Astrocyte (in vitro differentiated cells and primary cell): ENCODE results near the gene GSS. TPM values are rescaled to one million over a fixed set of nuclear protein-coding genes. Genes with fewer than 3 reads are reported as not detected.

ENCODE experiments used
- DNase-seq: peaks from one replicate; pipeline ENCODE4 v3.0.0-alpha.2; 2010; ENCODE audit warnings: low read depth
- FAIRE-seq: peaks from 2 replicates; lab custom pipeline; 2011; peaks lifted over from hg19 to GRCh38; lab: Jason Lieb, UNC
- H2AFZ ChIP-seq: 2 replicates; pipeline ENCODE4 v1.6.0; 2012; ENCODE audit warnings: low read depth, low read length, inconsistent platforms
- H3K27ac ChIP-seq: 2 replicates; pipeline ENCODE4 v1.5.1; 2011; ENCODE audit warnings: low read depth, low read length, inconsistent platforms
- H3K27me3 ChIP-seq: 2 replicates; pipeline ENCODE4 v1.6.0; 2011; ENCODE audit warnings: low read length, inconsistent platforms; ENCODE audit not compliant: insufficient read depth
- H3K36me3 ChIP-seq: 2 replicates; pipeline ENCODE4 v1.5.1; 2011; ENCODE audit warnings: low read length, inconsistent platforms; ENCODE audit not compliant: insufficient read depth
- H3K4me1 ChIP-seq: 2 replicates; pipeline ENCODE4 v1.5.1; 2011; ENCODE audit warnings: low read length, inconsistent platforms; ENCODE audit not compliant: insufficient read depth
- H3K4me2 ChIP-seq: 2 replicates; pipeline ENCODE4 v1.6.0; 2012; ENCODE audit warnings: low read length, inconsistent platforms
- H3K4me3 ChIP-seq: 2 replicates; pipeline ENCODE4 v1.5.1; 2011; ENCODE audit warnings: low read depth, mild to moderate bottlenecking, low read length, inconsistent platforms; ENCODE audit not compliant: insufficient read depth
- H3K79me2 ChIP-seq: 2 replicates; pipeline ENCODE4 v1.6.0; 2012; ENCODE audit warnings: mild to moderate bottlenecking, low read length, inconsistent platforms; ENCODE audit not compliant: insufficient read depth
- H3K9ac ChIP-seq: 2 replicates; pipeline ENCODE4 v1.6.0; 2012; ENCODE audit warnings: mild to moderate bottlenecking, low read length, inconsistent platforms
- H3K9me3 ChIP-seq: 2 replicates; pipeline ENCODE4 v1.5.1; 2012; ENCODE audit warnings: low read depth, mild to moderate bottlenecking, low read length, inconsistent platforms; ENCODE audit not compliant: insufficient read depth
- H4K20me1 ChIP-seq: 2 replicates; pipeline ENCODE4 v1.6.0; 2012; ENCODE audit warnings: low read length, inconsistent platforms; ENCODE audit not compliant: insufficient read depth
- H3K27ac Mint-ChIP-seq: one replicate; pipeline ENCODE4 v1.8.0; 2021; ENCODE audit warnings: mild to moderate bottlenecking, mixed read lengths; ENCODE audit not compliant: unreplicated experiment
- H3K27me3 Mint-ChIP-seq: one replicate; pipeline ENCODE4 v1.8.0; 2021; ENCODE audit warnings: low read depth, mixed read lengths; ENCODE audit not compliant: unreplicated experiment
- H3K36me3 Mint-ChIP-seq: one replicate; pipeline ENCODE4 v1.8.0; 2021; ENCODE audit warnings: low read depth, mixed read lengths; ENCODE audit not compliant: unreplicated experiment
- H3K4me1 Mint-ChIP-seq: one replicate; pipeline ENCODE4 v1.8.0; 2021; ENCODE audit warnings: low read depth, mixed read lengths; ENCODE audit not compliant: unreplicated experiment
- H3K4me3 Mint-ChIP-seq: one replicate; pipeline ENCODE4 v1.8.0; 2021; ENCODE audit warnings: mild to moderate bottlenecking, moderate library complexity, mixed read lengths; ENCODE audit not compliant: unreplicated experiment
- H3K9me3 Mint-ChIP-seq: one replicate; pipeline ENCODE4 v1.8.0; 2021; ENCODE audit warnings: mild to moderate bottlenecking, mixed read lengths; ENCODE audit not compliant: unreplicated experiment
- CTCF ChIP-seq: IDR thresholded peaks from 2 replicates; pipeline ENCODE4 v1.5.1; 2011; ENCODE audit warnings: low read depth, mild to moderate bottlenecking, inconsistent platforms, low read length, moderate library complexity; ENCODE audit not compliant: insufficient read depth
- EZH2 ChIP-seq: IDR thresholded peaks from 2 replicates; pipeline ENCODE4 v1.6.1; 2012; ENCODE audit warnings: mild to moderate bottlenecking, low read length, inconsistent platforms; ENCODE audit not compliant: insufficient read depth
- total RNA-seq: library from RNA; stranded (reverse); gene quantifications from 2 replicates; pipeline ENCODE4 v1.2.1, GENCODE V29; 2021

The GSS gene
- total RNA-seq, 1 donor from 2014 or later, result 44.6 TPM

DNA sequence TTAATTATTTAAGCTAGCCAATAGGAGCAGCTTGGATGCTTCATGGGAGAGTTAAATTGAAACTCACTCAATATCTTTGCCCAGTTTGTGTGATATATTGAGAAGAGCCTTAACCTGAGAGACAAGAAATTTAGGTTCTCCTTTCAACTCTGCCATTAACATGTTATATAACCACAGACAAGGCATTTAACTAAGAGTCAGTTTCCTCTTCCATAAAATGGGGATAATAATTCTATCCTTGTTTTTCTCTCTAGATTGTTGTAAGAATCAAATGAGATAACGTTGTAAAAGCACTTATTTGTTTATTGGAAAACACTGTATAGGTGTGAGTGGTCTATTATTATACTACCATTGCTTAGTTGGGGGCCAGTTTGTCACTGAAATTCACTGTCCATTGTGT, 71.3 kb downstream of the GSS start:
- no peak for FAIRE-seq
- Mint-ChIP-seq H3K9me3 (no peaks in the 10 kb centered on the region), H3K36me3 (no peaks in the 10 kb centered on the region), H3K27me3 (no peaks in the 10 kb centered on the region), H3K4me1 (no peaks in the 10 kb centered on the region), H3K27ac (no peak overlapping the region), H3K4me3 (no peak overlapping the region)
- Histone ChIP-seq H3K4me3 (no peak overlapping the region), H3K36me3 (no peaks in the 10 kb centered on the region), H3K4me2 (no peak overlapping the region), H3K79me2 (no peaks in the 10 kb centered on the region), H3K27ac (no peak overlapping the region), H3K9me3 (no peaks in the 10 kb centered on the region), H3K9ac (no peak overlapping the region), H3K4me1 (no peaks in the 10 kb centered on the region), H2AFZ (no peak overlapping the region), H3K27me3 (no peaks in the 10 kb centered on the region), H4K20me1 (peaks cover 4% of the 10 kb centered on the region)
- TF ChIP-seq EZH2, result no peak
- TF ChIP-seq CTCF, result no peak
- no peak for DNase-seq

DNA sequence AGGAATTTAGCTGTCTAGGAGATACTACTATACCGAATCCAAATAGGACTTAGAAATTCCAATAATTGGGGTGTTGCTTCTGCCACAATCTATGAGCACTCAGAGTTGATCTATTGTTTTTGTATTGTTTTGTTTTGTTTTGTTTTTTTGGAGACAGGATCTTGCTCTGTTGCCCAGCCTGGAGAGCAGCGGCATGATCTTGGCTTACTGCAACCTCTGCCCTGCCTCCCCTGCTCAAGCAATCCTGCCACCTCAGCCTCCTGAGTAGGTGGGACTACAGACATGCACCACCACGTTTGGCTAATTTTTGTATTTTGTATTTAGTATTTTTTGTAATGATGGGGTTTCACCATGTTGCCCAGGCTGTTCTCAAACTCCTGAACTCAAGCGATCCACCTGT, 71.8 kb downstream of the GSS start:
- Histone ChIP-seq H3K27me3 (no peaks in the 10 kb centered on the region), H3K9me3 (no peaks in the 10 kb centered on the region), H4K20me1 (peaks cover 4% of the 10 kb centered on the region), H3K9ac (no peak overlapping the region), H3K36me3 (no peaks in the 10 kb centered on the region), H2AFZ (no peak overlapping the region), H3K79me2 (no peaks in the 10 kb centered on the region), H3K4me1 (no peaks in the 10 kb centered on the region), H3K4me3 (no peak overlapping the region), H3K27ac (no peak overlapping the region), H3K4me2 (no peak overlapping the region)
- no peak overlapping the region for H3K27ac Mint-ChIP-seq
- H3K4me1 Mint-ChIP-seq, result no peaks in the 10 kb centered on the region
- FAIRE-seq (no peak), DNase-seq (no peak)
- no peaks in the 10 kb centered on the region for H3K9me3 Mint-ChIP-seq
- H3K27me3 Mint-ChIP-seq, result no peaks in the 10 kb centered on the region
- H3K4me3 Mint-ChIP-seq, result no peak overlapping the region
- no peaks in the 10 kb centered on the region for H3K36me3 Mint-ChIP-seq
- no peak for TF ChIP-seq CTCF

DNA sequence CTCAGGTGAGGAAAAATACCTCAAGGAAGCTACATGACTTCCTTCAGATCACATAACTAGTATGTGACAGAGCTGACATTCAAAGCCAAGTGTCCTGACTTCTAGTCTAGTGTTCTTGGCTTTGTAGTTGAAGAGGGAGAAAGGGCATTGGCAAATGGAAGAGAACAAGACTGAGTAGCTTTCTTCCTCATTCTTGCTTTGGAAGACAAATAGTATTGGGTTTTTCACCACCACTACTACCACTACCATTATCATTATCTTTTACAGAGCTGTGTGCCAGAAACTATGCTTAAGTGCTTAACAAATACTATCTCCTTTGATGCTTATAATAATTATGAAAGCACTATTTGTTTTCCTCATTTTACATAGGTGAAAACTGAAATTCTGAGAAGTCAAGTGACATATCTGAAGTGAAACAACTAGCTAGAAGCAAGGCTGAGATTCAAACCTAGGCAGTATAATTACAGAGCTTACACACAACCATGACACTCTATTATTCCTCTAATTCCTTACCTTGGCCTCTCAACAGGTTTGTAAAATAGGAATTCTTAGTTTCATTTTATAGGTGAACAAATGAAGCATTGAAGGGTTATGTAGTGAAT, 72.4 kb downstream of the GSS start:
- H3K4me1 ChIP-seq, result no peaks in the 10 kb centered on the region
- Mint-ChIP-seq H3K4me3 (no peak overlapping the region), H3K4me1 (no peaks in the 10 kb centered on the region), H3K27ac (no peak overlapping the region), H3K27me3 (no peaks in the 10 kb centered on the region), H3K36me3 (no peaks in the 10 kb centered on the region), H3K9me3 (no peaks in the 10 kb centered on the region)
- FAIRE-seq, result no peak
- H3K9me3 ChIP-seq, result no peaks in the 10 kb centered on the region
- no peak overlapping the region for H2AFZ ChIP-seq
- TF ChIP-seq CTCF, result no peak
- no peak for TF ChIP-seq EZH2
- H3K36me3 ChIP-seq, result no peaks in the 10 kb centered on the region
- no peaks in the 10 kb centered on the region for H3K27me3 ChIP-seq
- H3K27ac ChIP-seq, result no peak overlapping the region
- no peak overlapping the region for H3K4me2 ChIP-seq
- DNase-seq, result no peak
- no peak overlapping the region for H3K4me3 ChIP-seq
- peaks cover 4% of the 10 kb centered on the region for H4K20me1 ChIP-seq
- no peaks in the 10 kb centered on the region for H3K79me2 ChIP-seq
- no peak overlapping the region for H3K9ac ChIP-seq
